SW480 (cell line): ENCODE data around the gene DDAH1.
A peak's percentile ranks its signal among the peaks of the same experiment; 100 is the strongest.
"Not testable (repeated sequence)": the region's sequence is repeated elsewhere in the genome, so short reads cannot be mapped to it uniquely, and the experiment has no call there.

Experiments
- DNase-seq: peaks from one replicate; pipeline ENCODE4 v3.0.0-alpha.2; 2016; ENCODE audit warnings: low spot score

DDAH1 gene

GRCh38 chr1:85465099-85465785 lies at the start of gene DDAH1:
Gene DDAH1, minus strand, starts transcription at chr1:85465159. Its CDS starts 114 bp downstream, at chr1:85465045.
- DNase-seq: peak; percentile 77

GRCh38 chr1:85513998-85514397 lies 49.0 kb upstream of the DDAH1 start:
- DNase-seq: not testable (repeated sequence)

GRCh38 chr1:85504417-85504816 lies 39.5 kb upstream of the DDAH1 start:
- no peak for DNase-seq

GRCh38 chr1:85502625-85503083 lies 37.7 kb upstream of the DDAH1 start:
- DNase-seq: peak; percentile 19

- no peak for DNase-seq
These were observed 37.2 kb upstream of the DDAH1 start for GRCh38 chr1:85502171-85502570.

- DNase-seq: no peak
These were observed 36.5 kb upstream of the DDAH1 start for GRCh38 chr1:85501355-85501898.

GRCh38 chr1:85496941-85497582 lies 32.1 kb upstream of the DDAH1 start:
- DNase-seq: no peak

GRCh38 chr1:85495556-85495955 lies 30.6 kb upstream of the DDAH1 start:
- DNase-seq: peak; percentile 71

- DNase-seq: peak; percentile 5
These were observed 29.9 kb upstream of the DDAH1 start for GRCh38 chr1:85494904-85495266.

- DNase-seq: no peak
These were observed 29.3 kb upstream of the DDAH1 start for GRCh38 chr1:85494074-85494903.

GRCh38 chr1:85490270-85490985 lies 25.5 kb upstream of the DDAH1 start:
- DNase-seq: no peak

- no peak for DNase-seq
These were observed 23.2 kb upstream of the DDAH1 start for GRCh38 chr1:85488126-85488525.

GRCh38 chr1:85485516-85485915 lies 20.6 kb upstream of the DDAH1 start:
- DNase-seq: no peak

GRCh38 chr1:85484716-85485115 lies 19.8 kb upstream of the DDAH1 start:
- DNase-seq: no peak

- no peak for DNase-seq
These were observed 19.3 kb upstream of the DDAH1 start for GRCh38 chr1:85484264-85484663.

GRCh38 chr1:85481688-85482087 lies 16.7 kb upstream of the DDAH1 start:
- no peak for DNase-seq

GRCh38 chr1:85480566-85480965 lies 15.6 kb upstream of the DDAH1 start:
- no peak for DNase-seq

- no peak for DNase-seq
These were observed 14.5 kb upstream of the DDAH1 start for GRCh38 chr1:85479491-85479890.

GRCh38 chr1:85478366-85478765 lies 13.4 kb upstream of the DDAH1 start:
- DNase-seq: no peak

- DNase-seq: no peak
These were observed 10.1 kb upstream of the DDAH1 start for GRCh38 chr1:85475055-85475454.

GRCh38 chr1:85473390-85473789 lies 8.4 kb upstream of the DDAH1 start:
- no peak for DNase-seq

GRCh38 chr1:85471558-85471957 lies 6.6 kb upstream of the DDAH1 start:
- DNase-seq: no peak
